Measurements from ENCODE around the gene NRSN2.

Gene NRSN2

DNA sequence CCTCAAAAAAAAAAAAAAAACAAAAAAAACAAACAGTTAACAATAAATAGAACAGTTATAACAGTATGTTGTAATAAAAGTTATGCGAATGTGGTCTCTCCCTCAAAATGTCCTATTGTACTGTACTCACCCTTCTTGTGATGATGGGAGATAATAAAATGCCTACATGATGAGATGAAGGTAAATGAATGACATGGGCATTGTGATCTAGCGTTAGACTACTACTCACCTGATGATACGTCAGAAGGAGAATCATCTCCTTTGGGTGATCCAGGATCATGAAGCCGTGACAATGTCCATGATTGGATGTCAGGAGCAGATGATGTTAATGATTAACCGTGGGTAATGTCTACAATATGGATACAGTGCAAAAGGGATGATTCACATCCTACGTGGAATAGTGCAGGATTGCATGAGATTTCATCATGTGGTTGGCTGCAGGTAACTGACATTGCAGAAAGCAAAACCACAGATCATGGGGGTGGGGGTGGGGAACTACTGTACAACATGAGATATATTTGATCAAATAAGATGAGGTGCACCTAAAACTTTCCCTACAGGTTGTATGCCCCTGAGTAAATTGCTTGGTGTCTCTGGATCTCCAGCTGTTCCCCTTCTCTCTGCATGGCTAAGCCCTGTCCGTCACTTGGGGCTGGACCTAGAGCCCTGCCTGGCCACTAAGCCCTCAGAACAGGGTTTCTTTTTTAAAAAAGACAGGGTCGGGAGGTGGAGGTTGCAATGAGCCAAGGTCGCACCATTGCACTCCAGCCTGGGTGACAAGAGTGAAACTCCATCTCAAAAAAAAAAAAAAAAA is 55.0 kb downstream of the NRSN2 start:
- TF ChIP-seq CTCF (conservative IDR thresholded peaks at IDR 0.05) (no peak), ZFX (IDR thresholded peaks at IDR 0.05) (no peak)
- H3K27ac ChIP-seq: no peak overlapping the region

DNA sequence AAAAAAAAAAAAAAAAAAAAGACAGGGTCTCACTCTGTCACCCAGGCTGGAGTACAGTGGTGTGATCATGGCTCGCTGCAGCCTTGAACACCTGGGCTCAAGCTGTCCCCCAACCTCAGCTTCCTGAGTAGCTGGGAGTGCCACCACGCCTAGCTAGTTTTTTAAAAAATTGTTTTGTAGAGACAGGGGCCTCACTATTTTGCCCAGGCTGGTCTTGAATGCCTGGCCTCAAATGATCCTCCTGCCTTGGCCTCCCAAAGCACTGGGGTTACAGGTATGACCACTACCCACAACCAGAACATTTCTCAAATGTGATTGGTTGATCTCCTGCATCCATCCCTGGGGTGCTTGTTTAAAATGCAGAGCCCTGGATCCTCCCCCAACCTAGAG is 55.6 kb downstream of the NRSN2 start:
- no peak for TF ChIP-seq ZFX (IDR thresholded peaks at IDR 0.05)
- TF ChIP-seq CTCF (conservative IDR thresholded peaks at IDR 0.05): no peak
- H3K27ac ChIP-seq: no peak overlapping the region

DNA sequence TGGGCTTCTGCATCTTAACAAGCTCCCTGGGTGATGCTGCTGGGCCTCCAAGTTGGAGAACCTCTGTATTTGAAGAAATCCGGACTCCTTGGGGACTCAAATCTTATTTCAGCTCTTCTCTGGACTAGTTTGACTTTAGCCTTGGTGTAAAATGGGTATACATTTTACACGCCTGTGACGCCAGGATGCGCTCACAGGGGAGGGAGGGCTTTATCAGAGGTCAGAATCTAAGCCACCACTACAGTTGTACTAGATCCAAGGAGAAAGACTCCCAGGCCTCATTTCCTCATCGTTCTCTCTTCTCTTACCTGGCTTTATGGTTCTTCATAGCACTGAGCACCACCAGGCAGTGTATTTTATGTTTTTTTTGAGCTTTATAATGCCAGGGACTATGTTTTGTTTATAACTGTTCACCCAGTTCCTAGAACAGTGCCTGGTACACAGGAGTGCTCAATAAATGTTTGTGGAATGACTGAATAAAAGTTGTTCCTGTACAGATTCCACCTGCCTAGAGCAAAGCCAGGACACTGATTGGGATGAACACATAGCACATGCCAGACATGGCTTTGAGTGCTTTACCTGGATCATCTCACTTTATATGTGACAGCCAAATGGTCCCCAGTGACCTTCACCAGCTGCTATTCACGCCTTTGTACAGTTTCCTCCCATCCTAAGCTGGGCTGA is 56.1 kb downstream of the NRSN2 start:
- no peak overlapping the region for H3K27ac ChIP-seq
- TF ChIP-seq CTCF (conservative IDR thresholded peaks at IDR 0.05) (no peak), ZFX (IDR thresholded peaks at IDR 0.05) (no peak)

DNA sequence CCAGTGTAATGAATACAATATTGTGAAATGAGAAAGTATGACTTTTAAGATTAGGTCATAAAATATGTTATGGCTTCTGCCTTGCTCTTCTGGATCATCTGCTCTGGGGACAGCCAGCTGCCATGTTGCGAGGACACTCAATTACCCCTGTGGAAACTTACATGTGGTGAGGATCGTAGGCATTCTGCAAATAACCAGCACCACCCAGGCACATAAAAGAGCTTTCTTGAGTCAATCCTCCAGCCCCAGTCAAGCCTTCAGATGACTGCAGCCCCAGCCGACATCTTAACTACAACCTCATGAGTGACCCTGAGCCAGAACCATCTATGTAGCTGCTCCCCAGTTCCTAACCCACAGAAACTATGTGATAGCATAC is 56.7 kb downstream of the NRSN2 start:
- TF ChIP-seq ZFX (IDR thresholded peaks at IDR 0.05): no peak
- TF ChIP-seq CTCF (conservative IDR thresholded peaks at IDR 0.05): no peak
- H3K27ac ChIP-seq: no peak overlapping the region

DNA sequence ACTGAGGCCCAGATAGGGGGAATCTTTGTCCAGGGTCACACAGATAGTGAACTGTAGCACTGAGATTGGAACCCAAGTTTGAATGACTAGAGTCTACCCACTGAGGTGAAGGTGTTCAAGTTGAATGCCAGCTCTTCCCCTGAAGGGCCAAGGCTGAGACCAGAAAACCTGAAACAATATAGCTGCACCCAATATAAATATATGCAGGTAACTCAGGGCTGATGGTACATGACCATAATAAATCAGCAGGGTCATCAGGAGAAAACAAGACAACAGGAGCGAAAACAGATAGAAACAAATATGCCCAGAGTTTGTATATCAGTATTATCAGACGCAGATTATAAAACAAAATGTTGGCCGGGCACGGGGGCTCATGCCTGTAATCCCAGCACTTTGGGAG is 57.2 kb downstream of the NRSN2 start:
- TF ChIP-seq ZFX (IDR thresholded peaks at IDR 0.05) (no peak), CTCF (conservative IDR thresholded peaks at IDR 0.05) (no peak)
- no peak overlapping the region for H3K27ac ChIP-seq

Measured in C4-2B (cell line).